Subcutaneous abdominal adipose tissue (tissue), 5 donors: ENCODE results near the gene MED16.

Experiments used
- H3K27ac ChIP-seq: one replicate; pipeline ENCODE4 v1.7.0; 2013; ENCODE audit warnings: low read depth, mild to moderate bottlenecking, inconsistent platforms, low read length, moderate library complexity
- H3K27me3 ChIP-seq, 5 donors: one replicate each; pipeline ENCODE4 v1.7.0; 2013; ENCODE audit warnings: low read length in 5 of 5, inconsistent platforms in 1 of 5; ENCODE audit not compliant: control insufficient read depth in 5 of 5, insufficient read depth in 4 of 5
- H3K36me3 ChIP-seq, 5 donors: one replicate each; pipeline ENCODE4 v1.7.0; 2013; ENCODE audit warnings: low read length in 5 of 5; ENCODE audit not compliant: control insufficient read depth in 5 of 5, insufficient read depth in 5 of 5
- H3K4me1 ChIP-seq, 5 donors: one replicate each; pipeline ENCODE4 v1.7.0; 2013; ENCODE audit warnings: low read length in 5 of 5, mild to moderate bottlenecking in 3 of 5, moderate library complexity in 1 of 5; ENCODE audit not compliant: control insufficient read depth in 5 of 5, insufficient read depth in 5 of 5
- H3K4me3 ChIP-seq, 5 donors: one replicate each; pipeline ENCODE4 v1.7.0; 2013; ENCODE audit warnings: low read length in 5 of 5, low read depth in 1 of 5
- H3K9ac ChIP-seq, 5 donors: one replicate each; pipeline ENCODE4 v1.7.0; 2013; ENCODE audit warnings: low read length in 5 of 5, mild to moderate bottlenecking in 4 of 5, moderate library complexity in 3 of 5
- H3K9me3 ChIP-seq, 5 donors: one replicate each; pipeline ENCODE4 v1.7.0; 2013; ENCODE audit warnings: low read length in 5 of 5; ENCODE audit not compliant: control insufficient read depth in 5 of 5
- donor health status: healthy.
- donor health status: healthy.
- donor health status: healthy.
- donor health status: healthy.
- donor health status: healthy.

Gene MED16

DNA sequence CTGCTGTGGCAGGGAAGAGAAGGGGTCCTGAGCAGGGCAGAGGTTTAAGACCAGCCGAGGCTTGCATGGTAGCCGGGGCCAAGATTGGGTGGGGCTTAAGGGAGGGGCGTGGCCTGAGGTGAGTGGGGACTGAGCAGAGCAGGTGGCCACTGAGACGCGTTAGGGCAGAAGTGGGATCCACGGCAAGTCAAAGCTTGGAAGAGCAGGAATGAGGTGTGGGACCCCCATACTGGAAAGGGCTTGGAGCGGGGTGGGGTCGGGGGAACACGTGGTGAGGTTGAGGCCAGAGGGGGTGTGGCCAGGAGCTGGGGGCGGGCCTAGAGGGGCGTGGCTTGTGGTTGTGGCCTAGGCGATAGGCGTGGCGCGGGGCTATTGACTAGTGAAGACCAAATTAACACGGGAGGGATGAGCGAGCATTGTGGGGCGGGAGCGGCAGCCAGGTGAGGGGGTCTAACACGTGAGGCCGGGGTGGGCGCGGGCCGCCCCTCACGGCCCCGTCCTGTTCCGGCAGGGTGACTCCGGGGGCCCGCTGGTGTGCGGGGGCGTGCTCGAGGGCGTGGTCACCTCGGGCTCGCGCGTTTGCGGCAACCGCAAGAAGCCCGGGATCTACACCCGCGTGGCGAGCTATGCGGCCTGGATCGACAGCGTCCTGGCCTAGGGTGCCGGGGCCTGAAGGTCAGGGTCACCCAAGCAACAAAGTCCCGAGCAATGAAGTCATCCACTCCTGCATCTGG, 30.2 kb downstream of the MED16 start:
- no peak overlapping the region for H3K27ac ChIP-seq
- H3K4me1 ChIP-seq = peaks cover 3 to 39% (median 35%) of the 10 kb centered on the region in 5 donors
- no peaks in the 10 kb centered on the region for H3K9me3 ChIP-seq
- H3K9ac ChIP-seq = no peak overlapping the region
- H3K36me3 ChIP-seq = peaks cover 0 to 14% (median 10%) of the 10 kb centered on the region in 5 donors
- H3K4me3 ChIP-seq = peak overlapping the region in 3 of 5 donors; percentile 9 to 30 (median 12)
- peaks cover 0 to 4% (median 0%) of the 10 kb centered on the region in 5 donors for H3K27me3 ChIP-seq

DNA sequence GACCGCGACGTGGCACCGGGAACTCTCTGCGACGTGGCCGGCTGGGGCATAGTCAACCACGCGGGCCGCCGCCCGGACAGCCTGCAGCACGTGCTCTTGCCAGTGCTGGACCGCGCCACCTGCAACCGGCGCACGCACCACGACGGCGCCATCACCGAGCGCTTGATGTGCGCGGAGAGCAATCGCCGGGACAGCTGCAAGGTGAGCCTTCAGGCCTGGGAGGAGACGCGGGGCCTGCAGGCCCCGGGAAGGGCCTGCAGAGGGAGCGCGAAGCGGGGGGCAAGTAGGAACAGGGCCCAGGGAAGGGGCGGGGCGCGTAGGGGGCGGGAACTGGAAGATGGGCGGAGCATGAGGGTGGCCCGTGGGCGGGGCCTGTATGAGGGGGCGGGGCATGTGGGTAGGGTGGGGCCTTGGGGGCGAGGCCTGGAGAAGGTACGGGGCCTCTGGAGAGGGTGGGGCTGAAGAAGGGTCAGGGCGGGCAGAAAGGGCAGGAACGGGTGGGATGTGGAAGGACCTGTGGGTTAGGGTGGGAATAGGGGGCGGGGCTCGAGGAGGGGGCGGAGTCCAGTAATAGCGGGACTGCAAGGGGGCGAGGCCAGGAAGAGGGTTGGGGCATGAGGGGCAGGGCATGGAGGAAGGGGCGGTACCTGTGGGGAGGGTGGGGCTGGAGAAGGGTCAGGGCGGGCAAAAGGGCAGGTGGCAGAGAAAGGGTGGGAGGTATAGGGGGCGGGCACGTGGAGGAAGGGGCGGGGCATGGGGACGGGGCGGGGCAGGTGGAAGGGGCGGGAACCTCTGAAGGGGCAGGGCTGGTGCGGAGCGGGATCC, 31.0 kb downstream of the MED16 start:
- Histone ChIP-seq H3K4me3 (peak overlapping the region in 4 of 5 donors; percentile 41 to 69 (median 50)), H3K9me3 (no peaks in the 10 kb centered on the region), H3K9ac (no peak overlapping the region), H3K27ac (no peak overlapping the region), H3K27me3 (peaks cover 0 to 4% (median 0%) of the 10 kb centered on the region in 5 donors), H3K36me3 (peaks cover 0 to 10% (median 9%) of the 10 kb centered on the region in 5 donors), H3K4me1 (peaks cover 3 to 39% (median 31%) of the 10 kb centered on the region in 5 donors)

DNA sequence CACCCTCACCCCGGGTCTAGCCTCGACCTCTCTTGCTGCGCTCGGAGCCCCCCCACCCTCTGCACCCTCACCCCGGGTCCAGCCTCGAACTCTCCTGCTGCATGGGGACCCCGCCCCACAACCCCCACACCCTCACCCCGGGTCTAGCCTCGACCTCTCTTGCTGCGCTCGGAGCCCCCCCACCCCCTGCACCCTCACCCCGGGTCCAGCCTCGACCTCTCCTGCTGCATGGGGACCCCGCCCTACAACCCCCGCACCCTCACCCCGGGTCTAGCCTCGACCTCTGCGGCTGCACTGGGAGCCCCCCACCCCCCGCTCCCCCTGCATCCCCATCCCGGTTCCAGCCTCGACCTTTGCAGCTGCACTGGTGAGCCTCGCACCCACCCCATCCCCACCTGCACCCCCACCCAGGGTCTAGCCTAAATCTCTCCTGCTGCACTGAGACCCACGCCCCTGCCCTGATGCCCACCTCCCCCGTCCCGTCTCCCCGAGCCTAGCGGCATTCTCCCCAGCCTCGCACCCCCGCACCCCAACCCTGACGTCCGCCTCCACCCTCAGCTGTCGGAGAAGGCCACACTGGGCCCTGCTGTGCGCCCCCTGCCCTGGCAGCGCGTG, 31.7 kb downstream of the MED16 start:
- Histone ChIP-seq H3K27ac (no peak overlapping the region), H3K9me3 (no peaks in the 10 kb centered on the region), H3K27me3 (peaks cover 0 to 4% (median 0%) of the 10 kb centered on the region in 5 donors), H3K36me3 (peaks cover 0 to 10% (median 9%) of the 10 kb centered on the region in 5 donors), H3K4me3 (peak overlapping the region in 4 of 5 donors; percentile 70 to 88 (median 80)), H3K9ac (no peak overlapping the region), H3K4me1 (peaks cover 3 to 39% (median 29%) of the 10 kb centered on the region in 5 donors)

DNA sequence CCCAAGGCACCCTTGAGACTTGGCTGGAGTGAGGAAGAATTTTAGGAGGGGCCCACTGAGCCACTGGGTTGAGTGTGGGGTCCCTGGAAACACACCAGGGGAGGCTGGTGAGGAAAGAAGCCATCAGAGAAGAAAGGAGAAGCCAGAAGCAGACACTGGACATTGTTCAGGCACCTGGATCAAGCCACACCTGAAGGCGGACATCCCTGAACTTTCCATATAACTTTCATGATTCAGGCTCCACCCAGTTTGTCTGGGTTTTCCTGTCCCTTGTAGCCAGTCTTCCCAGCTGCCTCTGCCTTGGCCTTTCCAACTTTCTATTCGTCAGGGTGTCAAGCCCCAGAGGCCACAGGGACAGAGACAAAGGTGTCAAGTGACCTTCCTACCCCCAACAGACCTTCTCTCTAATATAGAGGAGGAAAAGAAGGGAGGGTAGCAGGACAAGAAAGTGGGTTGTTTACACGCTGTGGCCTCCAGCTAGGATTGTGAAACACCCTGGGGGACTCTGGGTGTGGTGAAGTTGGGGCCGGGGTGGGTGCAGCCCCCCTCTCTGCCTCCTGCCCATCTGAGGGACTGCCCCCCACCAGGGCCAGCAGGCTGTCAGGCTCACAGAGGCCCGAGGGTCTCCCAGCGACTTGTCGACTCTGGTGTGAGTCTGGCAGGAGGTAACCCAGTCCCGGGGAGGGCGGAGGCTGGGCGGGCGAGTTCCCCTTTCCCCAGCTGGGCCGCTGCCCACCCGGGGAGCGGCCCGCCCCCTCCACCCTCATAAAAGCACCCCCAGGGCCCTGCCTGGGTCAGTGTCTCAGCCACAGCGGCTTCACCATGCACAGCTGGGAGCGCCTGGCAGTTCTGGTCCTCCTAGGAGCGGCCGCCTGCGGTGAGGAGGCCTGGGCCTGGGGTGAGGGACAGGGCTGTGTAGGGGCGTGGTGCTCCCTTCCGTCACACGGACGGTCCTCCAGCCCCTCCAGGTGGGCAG, 33.8 kb downstream of the MED16 start, which contains the start of gene CFD:
CFD (plus strand) TSS at position 797 of the 976 bp plus-strand sequence; CDS start at position 823, 26 bp downstream.
- Histone ChIP-seq H3K4me1 (peaks cover 3 to 38% (median 29%) of the 10 kb centered on the region in 5 donors), H3K4me3 (peak within 1 kb of the TSS; percentile 70 to 88 (median 80)), H3K9ac (peak within 1 kb of the TSS; percentile 56 to 88 (median 76)), H3K27me3 (peaks cover 0 to 4% (median 0%) of the 10 kb centered on the region in 5 donors), H3K27ac (peak within 1 kb of the TSS; percentile 92), H3K36me3 (peaks cover 0 to 9% (median 8%) of the 10 kb centered on the region in 5 donors), H3K9me3 (no peaks in the 10 kb centered on the region)

DNA sequence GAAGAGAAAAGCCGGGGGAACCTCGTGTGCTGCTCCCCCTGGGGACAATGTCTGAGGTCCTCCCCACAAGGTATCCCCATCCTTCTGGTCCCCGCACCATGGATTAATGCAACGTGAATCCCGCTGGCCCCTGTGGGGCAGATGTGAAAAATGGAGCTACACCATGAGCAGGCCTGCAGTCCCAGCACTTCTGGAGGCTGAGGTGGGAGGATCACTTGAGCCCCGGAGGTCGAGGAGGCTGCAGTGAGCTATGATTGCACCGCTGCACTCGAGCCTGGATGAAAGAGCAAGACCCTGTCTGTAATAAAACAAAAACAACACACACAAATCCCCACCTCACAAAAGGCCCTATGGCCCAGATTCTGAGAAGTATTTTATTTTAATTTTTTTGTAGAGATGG, 34.7 kb downstream of the MED16 start:
- Histone ChIP-seq H3K4me3 (no peak overlapping the region), H3K27me3 (peaks cover 0 to 4% (median 0%) of the 10 kb centered on the region in 5 donors), H3K4me1 (peaks cover 3 to 32% (median 26%) of the 10 kb centered on the region in 5 donors), H3K9me3 (no peaks in the 10 kb centered on the region), H3K36me3 (peaks cover 0 to 5% (median 4%) of the 10 kb centered on the region in 5 donors), H3K27ac (peak overlapping the region; percentile 92), H3K9ac (no peak overlapping the region)

DNA sequence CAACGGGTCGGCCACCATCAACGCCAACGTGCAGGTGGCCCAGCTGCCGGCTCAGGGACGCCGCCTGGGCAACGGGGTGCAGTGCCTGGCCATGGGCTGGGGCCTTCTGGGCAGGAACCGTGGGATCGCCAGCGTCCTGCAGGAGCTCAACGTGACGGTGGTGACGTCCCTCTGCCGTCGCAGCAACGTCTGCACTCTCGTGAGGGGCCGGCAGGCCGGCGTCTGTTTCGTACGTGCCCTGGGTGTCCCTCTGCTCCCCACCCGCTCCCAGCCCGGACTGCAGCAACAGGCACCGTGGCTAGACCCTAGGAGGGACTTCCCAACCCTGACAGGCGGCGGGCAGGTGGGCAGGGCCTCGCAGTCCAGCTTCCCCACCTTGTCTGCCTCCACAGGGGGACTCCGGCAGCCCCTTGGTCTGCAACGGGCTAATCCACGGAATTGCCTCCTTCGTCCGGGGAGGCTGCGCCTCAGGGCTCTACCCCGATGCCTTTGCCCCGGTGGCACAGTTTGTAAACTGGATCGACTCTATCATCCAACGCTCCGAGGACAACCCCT, 37.3 kb downstream of the MED16 start:
- Histone ChIP-seq H3K9me3 (no peaks in the 10 kb centered on the region), H3K4me1 (peaks cover 3 to 29% (median 26%) of the 10 kb centered on the region in 5 donors), H3K9ac (no peak overlapping the region), H3K4me3 (no peak overlapping the region), H3K27ac (no peak overlapping the region), H3K36me3 (no peaks in the 10 kb centered on the region), H3K27me3 (peaks cover 0 to 4% (median 0%) of the 10 kb centered on the region in 5 donors)

DNA sequence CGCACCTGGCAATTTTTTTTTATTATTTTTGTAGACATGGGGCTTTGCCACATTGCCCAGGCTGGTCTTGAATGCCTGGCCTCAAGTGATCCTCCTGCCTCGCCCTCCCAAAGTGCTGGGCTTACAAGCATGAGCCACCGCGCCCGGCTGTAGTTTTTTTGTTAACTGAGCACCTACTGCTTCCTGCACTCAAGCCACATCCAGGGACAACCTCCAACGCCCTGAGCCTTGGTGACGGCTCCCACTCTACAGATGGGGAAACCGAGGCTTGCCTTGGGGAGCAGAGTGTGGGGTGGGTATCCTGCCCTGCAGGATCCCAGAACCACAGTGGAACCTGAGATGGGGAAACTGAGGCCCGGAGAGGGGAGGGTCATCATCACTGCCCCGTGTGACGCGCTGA, 37.8 kb downstream of the MED16 start:
- Histone ChIP-seq H3K27ac (no peak overlapping the region), H3K9ac (no peak overlapping the region), H3K27me3 (peaks cover 0 to 4% (median 0%) of the 10 kb centered on the region in 5 donors), H3K4me3 (no peak overlapping the region), H3K9me3 (no peaks in the 10 kb centered on the region), H3K36me3 (no peaks in the 10 kb centered on the region), H3K4me1 (peaks cover 3 to 32% (median 27%) of the 10 kb centered on the region in 5 donors)

DNA sequence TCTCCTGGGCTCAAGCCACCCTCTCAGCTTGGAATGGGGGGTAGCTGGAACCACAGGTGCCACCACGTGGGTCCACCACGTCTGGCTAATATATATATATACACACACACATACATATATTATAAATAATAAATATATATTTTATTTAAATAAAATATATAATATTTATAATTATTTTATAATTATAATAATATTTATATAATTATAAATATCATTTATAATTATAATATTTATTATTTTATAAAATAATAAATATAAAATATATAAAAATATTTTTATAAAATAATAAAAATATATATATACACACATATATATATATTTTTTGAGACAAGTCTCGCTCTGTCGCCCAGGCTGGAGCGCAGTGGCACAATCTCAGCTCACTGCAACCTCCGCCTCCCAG, 38.4 kb downstream of the MED16 start:
- Histone ChIP-seq H3K27me3 (peaks cover 0 to 4% (median 0%) of the 10 kb centered on the region in 5 donors), H3K9ac (no peak overlapping the region), H3K27ac (no peak overlapping the region), H3K4me3 (no peak overlapping the region), H3K36me3 (no peaks in the 10 kb centered on the region), H3K9me3 (no peaks in the 10 kb centered on the region), H3K4me1 (peaks cover 3 to 31% (median 23%) of the 10 kb centered on the region in 5 donors)
